CD4-positive, alpha-beta T cell treated with Interleukin-6 at 100 ng/mL for 8 hours (primary cell): ENCODE data around the gene CCSER1.
"Not testable (repeated sequence)": the region's sequence is repeated elsewhere in the genome, so short reads cannot be mapped to it uniquely, and the experiment has no call there.

Experiments used
- DNase-seq: peaks from one replicate; pipeline ENCODE4 v3.0.0-alpha.2; 2020; ENCODE audit warnings: mixed read lengths, low spot score

The CCSER1 gene

GRCh38 chr4:91284480-91284879 lies 1157.3 kb downstream of the CCSER1 start:
- no peak for DNase-seq

GRCh38 chr4:91285487-91285886 lies 1158.3 kb downstream of the CCSER1 start:
- no peak for DNase-seq

- DNase-seq, result no peak
Observed at GRCh38 chr4:91288702-91289311, 1161.6 kb downstream of the CCSER1 start.

- no peak for DNase-seq
Observed at GRCh38 chr4:91298156-91298700, 1171.0 kb downstream of the CCSER1 start.

- DNase-seq, result no peak
Observed at GRCh38 chr4:91298824-91299223, 1171.6 kb downstream of the CCSER1 start.

GRCh38 chr4:91302120-91302519 lies 1174.9 kb downstream of the CCSER1 start:
- DNase-seq, result no peak

GRCh38 chr4:91304292-91304691 lies 1177.1 kb downstream of the CCSER1 start:
- no peak for DNase-seq

GRCh38 chr4:91317434-91317833 lies 1190.2 kb downstream of the CCSER1 start:
- no peak for DNase-seq

- no peak for DNase-seq
Observed at GRCh38 chr4:91319556-91320268, 1192.5 kb downstream of the CCSER1 start.

- no peak for DNase-seq
Observed at GRCh38 chr4:91322961-91323360, 1195.8 kb downstream of the CCSER1 start.

GRCh38 chr4:91325495-91325894 lies 1198.3 kb downstream of the CCSER1 start:
- no peak for DNase-seq

GRCh38 chr4:91326167-91326566 lies 1199.0 kb downstream of the CCSER1 start:
- DNase-seq, result not testable (repeated sequence)

GRCh38 chr4:91330555-91331137 lies 1203.5 kb downstream of the CCSER1 start:
- DNase-seq, result no peak

- DNase-seq, result no peak
Observed at GRCh38 chr4:91340822-91341221, 1213.6 kb downstream of the CCSER1 start.

- no peak for DNase-seq
Observed at GRCh38 chr4:91345632-91346031, 1218.4 kb downstream of the CCSER1 start.

- DNase-seq, result not testable (repeated sequence)
Observed at GRCh38 chr4:91356496-91356895, 1229.3 kb downstream of the CCSER1 start.

- DNase-seq, result not testable (repeated sequence)
Observed at GRCh38 chr4:91358016-91358415, 1230.8 kb downstream of the CCSER1 start.

GRCh38 chr4:91358621-91359020 lies 1231.4 kb downstream of the CCSER1 start:
- DNase-seq, result not testable (repeated sequence)

GRCh38 chr4:91359041-91360031 lies 1232.1 kb downstream of the CCSER1 start:
- DNase-seq, result no peak

GRCh38 chr4:91362125-91362524 lies 1234.9 kb downstream of the CCSER1 start:
- no peak for DNase-seq

GRCh38 chr4:91366554-91366953 lies 1239.4 kb downstream of the CCSER1 start:
- DNase-seq, result no peak

GRCh38 chr4:91369116-91369515 lies 1241.9 kb downstream of the CCSER1 start:
- DNase-seq, result no peak
